Fibroblast of skin of scalp (primary cell): Measurements from ENCODE around the gene PLEKHA3.
"Not testable (repeated sequence)": the region's sequence is repeated elsewhere in the genome, so short reads cannot be mapped to it uniquely, and the experiment has no call there.

ENCODE experiments used
- DNase-seq: peaks from one replicate; pipeline ENCODE4 v3.0.0-alpha.2; 2013

Gene PLEKHA3

GRCh38 chr2:178479275-178479616, 1.0 kb upstream of the PLEKHA3 start:
- no peak for DNase-seq

GRCh38 chr2:178479758-178480226, 465 bp upstream of the PLEKHA3 start:
- no peak for DNase-seq

GRCh38 chr2:178482437-178482836, 2.2 kb downstream of the PLEKHA3 start:
- no peak for DNase-seq

GRCh38 chr2:178484245-178485041, 4.2 kb downstream of the PLEKHA3 start:
- peak; percentile 27 for DNase-seq

GRCh38 chr2:178485356-178485755, 5.1 kb downstream of the PLEKHA3 start:
- DNase-seq = no peak

- no peak for DNase-seq
Observed at GRCh38 chr2:178491612-178492011, 11.4 kb downstream of the PLEKHA3 start.

- no peak for DNase-seq
Observed at GRCh38 chr2:178496049-178496448, 15.8 kb downstream of the PLEKHA3 start.

GRCh38 chr2:178498137-178498536, 17.9 kb downstream of the PLEKHA3 start:
- DNase-seq = no peak

GRCh38 chr2:178499640-178500039, 19.4 kb downstream of the PLEKHA3 start:
- no peak for DNase-seq

GRCh38 chr2:178502751-178503150, 22.5 kb downstream of the PLEKHA3 start:
- no peak for DNase-seq

- DNase-seq = no peak
Observed at GRCh38 chr2:178506101-178506500, 25.8 kb downstream of the PLEKHA3 start.

GRCh38 chr2:178506524-178506923, 26.3 kb downstream of the PLEKHA3 start:
- DNase-seq = no peak

- no peak for DNase-seq
Observed at GRCh38 chr2:178506949-178507348, 26.7 kb downstream of the PLEKHA3 start.

GRCh38 chr2:178508646-178509045, 28.4 kb downstream of the PLEKHA3 start:
- no peak for DNase-seq

- no peak for DNase-seq
Observed at GRCh38 chr2:178510384-178510783, 30.1 kb downstream of the PLEKHA3 start.

- no peak for DNase-seq
Observed at GRCh38 chr2:178512484-178512883, 32.2 kb downstream of the PLEKHA3 start.

GRCh38 chr2:178513876-178514275, 33.6 kb downstream of the PLEKHA3 start:
- peak; percentile 2 for DNase-seq

- DNase-seq = peak; percentile 33
Observed at GRCh38 chr2:178514664-178515063, 34.4 kb downstream of the PLEKHA3 start.

- DNase-seq = no peak
Observed at GRCh38 chr2:178517496-178517895, 37.2 kb downstream of the PLEKHA3 start.

- no peak for DNase-seq
Observed at GRCh38 chr2:178521304-178522150, 41.3 kb downstream of the PLEKHA3 start.

- peak; percentile 83 for DNase-seq
Observed at GRCh38 chr2:178522950-178523595, 42.8 kb downstream of the PLEKHA3 start.

- peak; percentile 3 for DNase-seq
Observed at GRCh38 chr2:178523596-178524134, 43.4 kb downstream of the PLEKHA3 start.

- not testable (repeated sequence) for DNase-seq
Observed at GRCh38 chr2:178525010-178525409, 44.8 kb downstream of the PLEKHA3 start.
